Hematopoietic multipotent progenitor cell treated with erythropoietin and hydrocortisone succinate and interleukin-3 and kit ligand, for 8 days (in vitro differentiated cells): ENCODE results near the gene SHLD1.

Source experiments
- DNase-seq: peaks from one replicate; pipeline ENCODE4 v3.0.0-alpha.2; 2015

Gene SHLD1

GRCh38 chr20:5900908-5901307, 150.7 kb downstream of the SHLD1 start:
- no peak for DNase-seq

DNA sequence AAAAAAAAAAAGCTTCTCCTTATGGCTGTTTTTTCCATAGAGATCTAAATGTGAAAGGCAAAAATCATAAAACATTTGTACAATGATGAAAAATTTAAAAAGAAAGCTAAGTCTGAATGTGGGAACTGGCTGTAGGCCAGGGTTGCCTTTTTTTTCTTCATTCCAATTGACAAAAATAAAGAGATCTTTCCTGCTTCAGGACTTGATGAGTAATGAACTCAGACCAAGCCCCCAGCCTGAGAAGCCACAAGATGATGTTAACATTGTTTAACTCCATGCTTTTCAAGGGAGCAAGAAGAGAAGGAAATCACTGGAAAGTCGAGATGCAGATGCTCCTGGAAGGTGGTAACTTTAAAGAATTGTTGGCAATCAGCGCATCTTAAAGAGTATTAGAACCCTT, 158.8 kb downstream of the SHLD1 start:
- DNase-seq, result no peak

GRCh38 chr20:5910186-5910585, 160.0 kb downstream of the SHLD1 start:
- DNase-seq, result no peak

GRCh38 chr20:5913166-5913565, 163.0 kb downstream of the SHLD1 start:
- DNase-seq, result no peak
